Vagina (tissue), 2 donors: Measurements from ENCODE around the gene LRRC27.

Source experiments
- CTCF ChIP-seq, 3 experiments: fragments of 450-650 bp in 2 of 3; fragments of 200-600 bp in 1 of 3; sonication (generic) in 1 of 3; IDR thresholded peaks; one replicate each; pipeline ENCODE4 v1.5.1; 2017 to 2019; ENCODE audit warnings: antibody characterized with exemption in 3 of 3, mild to moderate bottlenecking in 2 of 3, moderate library complexity in 2 of 3
- POLR2A ChIP-seq, 2 donors: fragments of 450-650 bp; IDR thresholded peaks; one replicate each; pipeline ENCODE4 v1.6.1; 2017; ENCODE audit warnings: antibody characterized with exemption in 2 of 2, mild to moderate bottlenecking in 2 of 2, moderate library complexity in 2 of 2
- POLR2AphosphoS5 ChIP-seq, 2 donors: sonication (generic); formaldehyde crosslinking; IDR thresholded peaks; one replicate each; pipeline ENCODE4 v1.9.0; 2017; ENCODE audit warnings: antibody characterized with exemption in 2 of 2, mild to moderate bottlenecking in 2 of 2, low read depth in 1 of 2; ENCODE audit not compliant: insufficient read depth in 1 of 2

- TF ChIP-seq CTCF (IDR thresholded peaks at IDR 0.05) (no peak), POLR2A (IDR thresholded peaks at IDR 0.05) (no peak), POLR2AphosphoS5 (IDR thresholded peaks at IDR 0.05; ENCODE audit: insufficient read depth in 1 of 2, low read depth in 1 of 2) (no peak)
Observed at GRCh38 chr10:132363376-132363775, 31.4 kb downstream of the LRRC27 start.
